ENCODE measurements around the gene UGGT1. TPM values are rescaled to one million over a fixed set of nuclear protein-coding genes. Genes with fewer than 3 reads are reported as not detected.

Gene UGGT1
- total RNA-seq, 1 donor from 2014 or later, result 68.0 TPM

DNA sequence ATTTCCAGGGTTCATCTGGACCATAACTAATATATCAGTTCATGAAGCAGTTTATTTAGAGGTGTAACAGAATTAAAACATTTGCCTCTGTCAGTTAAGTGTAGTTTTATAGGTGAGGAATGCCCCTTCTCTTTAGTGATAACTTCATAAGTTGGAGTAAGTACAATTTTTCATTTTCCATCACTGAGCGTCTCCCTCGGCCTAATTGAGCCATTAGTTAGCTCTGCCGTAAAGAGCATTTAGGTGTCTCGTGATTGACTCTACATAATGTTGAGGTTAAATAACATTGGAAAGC lies 88.4 kb downstream of the UGGT1 start:
- Mint-ChIP-seq H3K27me3 (ENCODE audit: low read depth, unreplicated experiment) (no peaks in the 10 kb centered on the region), H3K9me3 (ENCODE audit: unreplicated experiment) (peaks cover 2% of the 10 kb centered on the region), H3K4me3 (ENCODE audit: unreplicated experiment) (no peak overlapping the region), H3K27ac (ENCODE audit: unreplicated experiment) (no peak overlapping the region), H3K4me1 (ENCODE audit: low read depth, unreplicated experiment) (peaks cover 10% of the 10 kb centered on the region), H3K36me3 (ENCODE audit: low read depth, unreplicated experiment) (peaks cover 6% of the 10 kb centered on the region)
- H3K79me2 ChIP-seq (ENCODE audit: insufficient read depth, low read length), result no peaks in the 10 kb centered on the region
- no peak overlapping the region for H3K4me3 ChIP-seq (ENCODE audit: insufficient read depth, low read depth, low read length)
- peaks cover 4% of the 10 kb centered on the region for H4K20me1 ChIP-seq (ENCODE audit: insufficient read depth, low read length)
- no peak overlapping the region for H3K4me2 ChIP-seq (ENCODE audit: low read length)
- FAIRE-seq (no peak), DNase-seq (ENCODE audit: low read depth) (no peak)
- TF ChIP-seq EZH2 (IDR thresholded peaks at IDR 0.05; ENCODE audit: insufficient read depth, low read length), result no peak
- TF ChIP-seq, protein P1, sequence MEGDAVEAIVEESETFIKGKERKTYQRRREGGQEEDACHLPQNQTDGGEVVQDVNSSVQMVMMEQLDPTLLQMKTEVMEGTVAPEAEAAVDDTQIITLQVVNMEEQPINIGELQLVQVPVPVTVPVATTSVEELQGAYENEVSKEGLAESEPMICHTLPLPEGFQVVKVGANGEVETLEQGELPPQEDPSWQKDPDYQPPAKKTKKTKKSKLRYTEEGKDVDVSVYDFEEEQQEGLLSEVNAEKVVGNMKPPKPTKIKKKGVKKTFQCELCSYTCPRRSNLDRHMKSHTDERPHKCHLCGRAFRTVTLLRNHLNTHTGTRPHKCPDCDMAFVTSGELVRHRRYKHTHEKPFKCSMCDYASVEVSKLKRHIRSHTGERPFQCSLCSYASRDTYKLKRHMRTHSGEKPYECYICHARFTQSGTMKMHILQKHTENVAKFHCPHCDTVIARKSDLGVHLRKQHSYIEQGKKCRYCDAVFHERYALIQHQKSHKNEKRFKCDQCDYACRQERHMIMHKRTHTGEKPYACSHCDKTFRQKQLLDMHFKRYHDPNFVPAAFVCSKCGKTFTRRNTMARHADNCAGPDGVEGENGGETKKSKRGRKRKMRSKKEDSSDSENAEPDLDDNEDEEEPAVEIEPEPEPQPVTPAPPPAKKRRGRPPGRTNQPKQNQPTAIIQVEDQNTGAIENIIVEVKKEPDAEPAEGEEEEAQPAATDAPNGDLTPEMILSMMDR (IDR thresholded peaks at IDR 0.05; ENCODE audit: insufficient read depth, low read depth, low read length), result no peak
- peaks cover 51% of the 10 kb centered on the region for H3K36me3 ChIP-seq (ENCODE audit: insufficient read depth, low read length)
- H3K9me3 ChIP-seq (ENCODE audit: insufficient read depth, low read depth, low read length), result no peaks in the 10 kb centered on the region
- H3K27ac ChIP-seq (ENCODE audit: low read depth, low read length), result no peak overlapping the region
- H3K9ac ChIP-seq (ENCODE audit: low read length), result peak overlapping the region; percentile 32
- H2AFZ ChIP-seq (ENCODE audit: low read depth, low read length), result no peak overlapping the region
- no peaks in the 10 kb centered on the region for H3K27me3 ChIP-seq (ENCODE audit: insufficient read depth, low read length)
- no peaks in the 10 kb centered on the region for H3K4me1 ChIP-seq (ENCODE audit: insufficient read depth, low read length)

DNA sequence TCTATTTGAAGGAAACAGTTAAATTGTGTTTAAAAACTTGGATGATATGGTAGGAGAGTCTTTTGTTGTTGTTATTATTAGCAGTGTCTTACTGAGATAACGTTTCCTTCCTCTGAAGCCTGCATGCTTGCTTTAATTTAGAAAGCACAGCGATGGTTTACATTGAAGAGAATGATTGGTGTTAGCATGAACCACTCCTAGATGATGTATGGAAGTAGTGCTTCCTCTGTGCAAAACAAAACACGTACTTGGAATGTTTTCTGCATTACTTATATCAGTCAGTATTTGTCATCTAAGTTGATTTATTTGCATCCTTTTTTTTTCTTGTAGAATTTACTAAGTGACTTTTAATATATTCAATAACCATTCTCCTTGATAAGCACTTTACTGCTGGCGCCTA lies 89.0 kb downstream of the UGGT1 start:
- no peak for DNase-seq (ENCODE audit: low read depth)
- H3K4me3 Mint-ChIP-seq (ENCODE audit: unreplicated experiment), result no peak overlapping the region
- Histone ChIP-seq H2AFZ (ENCODE audit: low read depth, low read length) (no peak overlapping the region), H3K27ac (ENCODE audit: low read depth, low read length) (no peak overlapping the region), H3K9me3 (ENCODE audit: insufficient read depth, low read depth, low read length) (no peaks in the 10 kb centered on the region), H3K36me3 (ENCODE audit: insufficient read depth, low read length) (peaks cover 46% of the 10 kb centered on the region), H3K4me2 (ENCODE audit: low read length) (no peak overlapping the region), H3K4me3 (ENCODE audit: insufficient read depth, low read depth, low read length) (no peak overlapping the region), H3K27me3 (ENCODE audit: insufficient read depth, low read length) (no peaks in the 10 kb centered on the region), H3K79me2 (ENCODE audit: insufficient read depth, low read length) (no peaks in the 10 kb centered on the region), H3K4me1 (ENCODE audit: insufficient read depth, low read length) (no peaks in the 10 kb centered on the region), H3K9ac (ENCODE audit: low read length) (no peak overlapping the region), H4K20me1 (ENCODE audit: insufficient read depth, low read length) (peaks cover 4% of the 10 kb centered on the region)
- H3K4me1 Mint-ChIP-seq (ENCODE audit: low read depth, unreplicated experiment), result peaks cover 10% of the 10 kb centered on the region
- peaks cover 2% of the 10 kb centered on the region for H3K9me3 Mint-ChIP-seq (ENCODE audit: unreplicated experiment)
- TF ChIP-seq, protein P1 (IDR thresholded peaks at IDR 0.05; ENCODE audit: insufficient read depth, low read depth, low read length), result no peak
- no peak for TF ChIP-seq EZH2 (IDR thresholded peaks at IDR 0.05; ENCODE audit: insufficient read depth, low read length)
- H3K27ac Mint-ChIP-seq (ENCODE audit: unreplicated experiment), result no peak overlapping the region
- peaks cover 10% of the 10 kb centered on the region for H3K36me3 Mint-ChIP-seq (ENCODE audit: low read depth, unreplicated experiment)
- FAIRE-seq, result no peak
- no peaks in the 10 kb centered on the region for H3K27me3 Mint-ChIP-seq (ENCODE audit: low read depth, unreplicated experiment)

- no peak overlapping the region for H3K27ac ChIP-seq (ENCODE audit: low read depth, low read length)
- peaks cover 28% of the 10 kb centered on the region for H3K36me3 ChIP-seq (ENCODE audit: insufficient read depth, low read length)
- H3K4me1 ChIP-seq (ENCODE audit: insufficient read depth, low read length), result no peaks in the 10 kb centered on the region
- H3K79me2 ChIP-seq (ENCODE audit: insufficient read depth, low read length), result no peaks in the 10 kb centered on the region
- no peaks in the 10 kb centered on the region for H3K27me3 ChIP-seq (ENCODE audit: insufficient read depth, low read length)
- no peak overlapping the region for H3K27ac Mint-ChIP-seq (ENCODE audit: unreplicated experiment)
- H3K36me3 Mint-ChIP-seq (ENCODE audit: low read depth, unreplicated experiment), result peaks cover 16% of the 10 kb centered on the region
- DNase-seq (ENCODE audit: low read depth) (no peak), FAIRE-seq (no peak)
- TF ChIP-seq, protein P1 (IDR thresholded peaks at IDR 0.05; ENCODE audit: insufficient read depth, low read depth, low read length), result no peak
- TF ChIP-seq EZH2 (IDR thresholded peaks at IDR 0.05; ENCODE audit: insufficient read depth, low read length), result no peak
- H4K20me1 ChIP-seq (ENCODE audit: insufficient read depth, low read length), result no peaks in the 10 kb centered on the region
- H3K9me3 ChIP-seq (ENCODE audit: insufficient read depth, low read depth, low read length), result no peaks in the 10 kb centered on the region
- H3K9me3 Mint-ChIP-seq (ENCODE audit: unreplicated experiment), result peaks cover 2% of the 10 kb centered on the region
- H3K4me3 ChIP-seq (ENCODE audit: insufficient read depth, low read depth, low read length), result no peak overlapping the region
- no peak overlapping the region for H3K9ac ChIP-seq (ENCODE audit: low read length)
- no peaks in the 10 kb centered on the region for H3K27me3 Mint-ChIP-seq (ENCODE audit: low read depth, unreplicated experiment)
- H3K4me2 ChIP-seq (ENCODE audit: low read length), result no peak overlapping the region
- no peak overlapping the region for H2AFZ ChIP-seq (ENCODE audit: low read depth, low read length)
- H3K4me3 Mint-ChIP-seq (ENCODE audit: unreplicated experiment), result no peak overlapping the region
- H3K4me1 Mint-ChIP-seq (ENCODE audit: low read depth, unreplicated experiment), result peaks cover 14% of the 10 kb centered on the region
Measured at GRCh38 chr2:128185576-128185975, 94.6 kb downstream of the UGGT1 start.
